ENCODE results near the gene PRAMEF1. TPM values are rescaled to one million over a fixed set of nuclear protein-coding genes. Genes with fewer than 3 reads are reported as not detected.

PRAMEF1 gene, protein sequence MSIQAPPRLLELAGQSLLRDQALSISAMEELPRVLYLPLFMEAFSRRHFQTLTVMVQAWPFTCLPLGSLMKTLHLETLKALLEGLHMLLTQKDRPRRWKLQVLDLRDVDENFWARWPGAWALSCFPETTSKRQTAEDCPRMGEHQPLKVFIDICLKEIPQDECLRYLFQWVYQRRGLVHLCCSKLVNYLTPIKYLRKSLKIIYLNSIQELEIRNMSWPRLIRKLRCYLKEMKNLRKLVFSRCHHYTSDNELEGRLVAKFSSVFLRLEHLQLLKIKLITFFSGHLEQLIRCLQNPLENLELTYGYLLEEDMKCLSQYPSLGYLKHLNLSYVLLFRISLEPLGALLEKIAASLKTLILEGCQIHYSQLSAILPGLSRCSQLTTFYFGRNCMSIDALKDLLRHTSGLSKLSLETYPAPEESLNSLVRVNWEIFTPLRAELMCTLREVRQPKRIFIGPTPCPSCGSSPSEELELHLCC
- total RNA-seq: not detected

DNA sequence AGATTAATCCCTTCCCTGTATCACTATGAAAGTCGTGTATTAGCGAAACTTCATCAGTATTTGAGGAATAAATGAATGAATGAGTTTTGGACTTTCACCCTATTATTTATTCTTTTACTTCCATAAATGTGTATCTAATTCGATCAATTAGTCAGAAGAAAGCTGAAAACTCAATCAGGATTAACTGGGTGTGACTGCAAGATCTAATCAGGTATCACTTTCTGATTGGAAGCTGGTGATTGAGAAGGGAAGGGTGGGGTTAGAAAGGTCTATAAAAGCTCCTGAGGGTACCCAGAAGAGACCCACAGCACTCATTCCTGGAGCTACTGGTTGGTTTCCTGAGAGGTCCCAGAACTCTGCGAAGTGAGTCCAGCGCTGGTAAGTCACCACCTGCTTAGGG lies at the start of gene PRAMEF1:
Gene PRAMEF1, plus strand, starts transcription at position 301 of the 400 bp plus-strand sequence. CDS start 1,831 bp downstream, outside the sequence.

DNA sequence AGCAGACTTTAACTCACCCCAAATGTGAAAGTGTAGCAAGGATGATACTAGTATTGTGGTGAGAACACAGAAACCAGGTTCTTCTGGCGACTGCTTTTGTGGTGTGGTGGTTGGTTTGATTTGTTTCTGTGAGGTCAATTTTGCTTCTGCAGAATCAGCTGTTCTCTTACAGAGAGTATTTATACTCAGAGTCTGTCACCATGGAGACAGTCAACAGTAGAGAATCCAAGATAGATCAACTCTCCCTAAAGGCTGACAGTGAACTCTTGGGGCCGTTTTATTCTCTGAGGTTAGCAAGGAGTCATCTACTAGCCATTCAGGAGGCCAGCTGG lies 45.2 kb upstream of the PRAMEF1 start, which contains the start of gene CFAP107:
Gene CFAP107, plus strand, starts transcription at position 209 of the 332 bp plus-strand sequence. CDS start 231 bp downstream, outside the sequence.

DNA sequence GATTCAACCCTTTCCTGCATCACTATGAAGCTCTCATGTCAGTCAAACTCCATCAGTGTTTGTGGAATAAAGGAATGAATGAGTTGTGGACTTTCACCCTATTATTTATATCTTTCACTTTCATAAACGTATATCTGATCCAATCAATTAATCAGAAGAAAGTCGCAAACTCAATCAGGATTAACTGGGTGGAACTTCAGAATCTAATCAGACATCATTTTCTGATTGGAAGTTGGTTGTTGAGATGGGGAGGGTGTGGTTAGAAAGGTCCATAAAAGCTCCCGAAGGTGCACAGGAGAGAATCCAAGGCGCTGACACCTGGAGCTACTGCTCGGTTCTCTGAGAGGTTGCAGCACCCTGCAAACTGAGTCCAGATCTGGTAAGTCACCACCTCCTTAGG lies 17.8 kb upstream of the PRAMEF1 start, which contains the start of gene PRAMEF12:
Gene PRAMEF12, plus strand, starts transcription at position 301 of the 400 bp plus-strand sequence. CDS start 1,130 bp downstream, outside the sequence.

DNA sequence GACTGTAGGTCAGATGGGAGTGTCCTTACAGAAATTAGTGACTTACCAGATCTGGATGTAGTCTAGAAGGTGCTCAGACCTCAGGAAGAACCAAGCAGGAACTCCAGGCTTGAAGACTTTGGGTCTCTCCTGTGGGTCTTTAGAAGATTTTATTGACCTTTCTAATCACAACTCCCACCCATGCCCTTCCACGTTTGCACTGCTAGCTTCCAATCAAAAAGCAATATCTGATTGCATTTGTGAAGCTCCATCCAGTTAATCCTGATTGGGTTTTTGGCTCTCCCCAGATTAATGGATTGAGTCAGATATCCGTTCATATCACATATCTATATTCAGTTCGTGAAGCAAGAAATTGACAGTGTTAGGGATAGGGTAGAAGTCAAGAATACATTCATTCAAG lies 40.1 kb downstream of the PRAMEF1 start, which contains the start of gene PRAMEF11:
Gene PRAMEF11, minus strand, starts transcription at position 101 of the 400 bp plus-strand sequence. CDS start 2,621 bp downstream, outside the sequence.

Other genes with a start within 250 kb of the PRAMEF1 start
- gene DHRS3, start 173.2 kb upstream of the PRAMEF1 start, total RNA-seq: 28.4 TPM
- gene AADACL4, start 147.3 kb upstream of the PRAMEF1 start, total RNA-seq: not detected
- gene AADACL3, start 75.3 kb upstream of the PRAMEF1 start, total RNA-seq: not detected
- gene CFAP107, start 45.2 kb upstream of the PRAMEF1 start, total RNA-seq: 3.0 TPM
- gene PRAMEF12, start 17.7 kb upstream of the PRAMEF1 start, total RNA-seq: not detected
- gene PRAMEF11, start 40.0 kb downstream of the PRAMEF1 start, total RNA-seq: not detected
- gene HNRNPCL1, start 57.3 kb downstream of the PRAMEF1 start, total RNA-seq: not detected
- not detected for gene PRAMEF2, start 65.7 kb downstream of the PRAMEF1 start, total RNA-seq
- gene PRAMEF4, start 94.8 kb downstream of the PRAMEF1 start, total RNA-seq: not detected
- not detected for gene PRAMEF10, start 106.9 kb downstream of the PRAMEF1 start, total RNA-seq
- not detected for gene PRAMEF7, start 125.2 kb downstream of the PRAMEF1 start, total RNA-seq
- not detected for gene PRAMEF6, start 156.2 kb downstream of the PRAMEF1 start, total RNA-seq